Hippocampal formation (tissue), 2 donors: ENCODE results near the gene ABLIM3.

Source experiments
- DNase-seq, 2 donors: peaks; one replicate each; lab custom pipeline; 2025; lab: John Stamatoyannopoulos, UW

Gene ABLIM3

DNA sequence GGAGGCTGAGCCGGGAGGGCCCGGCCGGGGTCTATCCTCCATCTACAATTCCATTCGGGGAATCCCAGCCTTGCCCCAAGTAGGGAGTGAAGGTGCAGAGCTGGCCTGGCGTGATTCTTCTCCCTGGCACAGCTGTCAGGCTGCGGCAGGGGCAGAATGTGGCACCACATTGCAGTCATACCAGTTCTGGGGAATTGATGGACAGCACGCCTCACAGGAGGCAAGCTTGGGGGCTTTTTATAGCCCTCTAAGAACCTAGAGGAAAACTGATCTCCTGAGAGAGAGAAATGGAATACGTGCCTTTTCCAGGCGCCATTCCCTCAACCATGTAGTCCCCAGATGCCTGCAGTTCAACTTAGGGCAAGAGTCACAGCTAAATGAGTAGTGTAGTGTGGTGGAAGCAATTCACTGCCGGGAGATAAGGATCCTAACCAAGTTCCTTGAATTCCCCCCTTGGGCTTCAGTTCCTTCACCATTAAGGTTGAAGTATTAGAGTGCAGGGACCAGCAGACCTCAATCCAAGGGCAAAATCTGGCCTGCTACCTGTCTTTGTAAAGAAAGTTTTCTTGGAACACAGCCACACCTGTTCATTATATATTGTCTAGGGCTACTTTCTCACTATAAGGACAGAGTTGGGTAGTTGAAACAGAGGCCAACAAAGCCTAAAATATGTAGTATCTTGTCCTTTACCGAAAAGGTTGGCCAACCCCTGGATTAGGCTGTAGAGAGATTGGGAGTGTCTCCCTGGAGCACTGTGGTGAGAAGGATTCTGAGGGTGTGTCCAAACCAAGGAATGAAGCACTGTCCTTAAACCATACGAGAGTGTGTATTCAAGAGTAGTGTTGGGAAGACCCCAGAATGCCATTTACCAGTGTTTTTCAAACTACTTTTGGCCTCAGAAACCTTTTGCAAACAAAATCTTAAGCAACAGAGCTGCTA lies 141.0 kb downstream of the ABLIM3 start:
- no peak for DNase-seq

DNA sequence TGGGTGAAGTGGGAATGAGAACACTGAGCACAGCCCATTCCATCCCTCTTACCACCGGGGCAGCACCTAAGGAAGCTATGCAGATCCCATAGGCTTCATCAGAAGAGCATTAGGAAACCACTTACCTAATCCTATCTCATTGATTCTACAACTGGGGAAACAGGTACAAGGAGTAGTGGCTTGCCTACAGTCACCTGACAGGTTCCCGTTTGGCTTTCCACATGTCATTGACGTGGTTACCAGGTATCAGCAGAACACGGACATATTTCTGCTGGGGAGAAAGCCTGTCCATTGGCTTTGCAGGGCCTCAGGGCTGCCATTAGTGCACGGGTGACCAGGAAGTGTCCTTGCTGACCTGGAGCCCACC lies 141.7 kb downstream of the ABLIM3 start:
- no peak for DNase-seq

DNA sequence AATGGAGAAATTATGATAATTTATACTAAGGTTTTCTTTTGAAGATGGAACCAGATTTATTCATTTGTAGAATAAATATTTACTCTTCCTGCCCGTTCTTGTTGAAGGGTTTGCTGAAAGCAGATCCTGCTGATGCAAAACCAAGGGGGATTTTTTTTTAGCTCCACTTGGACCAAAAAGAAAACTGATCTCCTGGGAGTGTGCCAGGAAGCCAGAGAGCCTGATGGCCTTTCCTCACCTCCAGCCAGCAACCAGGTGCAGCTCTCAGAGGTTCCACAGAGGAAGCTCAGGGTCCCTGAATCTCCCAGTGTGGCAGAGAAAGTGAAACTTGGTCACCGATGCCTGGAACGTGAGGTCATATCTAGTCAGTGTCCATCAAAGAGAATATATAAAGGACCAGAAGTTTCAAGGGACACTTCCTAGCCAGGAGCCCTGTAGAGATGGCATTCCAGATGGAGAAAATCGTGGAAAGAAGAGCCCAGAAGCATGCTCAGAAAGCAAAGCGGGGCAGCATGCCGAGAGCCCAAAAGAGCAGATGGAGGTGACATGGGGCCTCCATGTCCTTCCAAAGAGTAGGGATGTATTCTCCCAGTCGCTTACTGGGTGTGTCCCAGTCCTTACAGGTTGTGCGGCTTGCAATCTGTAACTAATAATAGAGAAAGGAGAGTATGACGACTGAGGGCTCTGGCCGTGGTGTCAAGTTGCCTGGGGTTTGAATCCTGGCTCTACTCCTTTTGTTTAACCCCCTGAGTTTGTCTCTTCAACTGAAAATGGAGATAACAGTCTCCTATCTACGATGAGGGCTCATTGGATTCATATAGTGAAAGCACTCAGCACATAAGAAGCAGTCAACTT lies 142.6 kb downstream of the ABLIM3 start:
- DNase-seq: no peak

DNA sequence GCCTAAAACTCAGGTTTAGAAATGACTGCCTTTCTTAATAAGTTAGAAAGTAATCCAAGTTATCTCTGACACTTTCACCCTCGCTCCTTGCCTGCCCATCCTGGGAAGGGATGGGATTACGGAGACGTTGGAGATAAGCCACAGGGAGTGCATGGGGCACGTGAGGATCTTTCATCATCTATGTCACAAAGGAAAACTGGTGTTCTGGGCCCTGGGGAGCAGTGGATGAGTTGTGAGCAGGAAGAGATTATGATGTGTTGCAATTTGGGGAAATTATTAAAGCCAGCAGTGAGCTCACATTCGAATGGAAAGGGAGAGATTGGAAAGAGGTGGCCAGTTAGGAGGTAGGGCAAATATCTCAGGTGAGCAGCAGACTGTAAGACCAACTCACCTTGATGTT lies 143.2 kb downstream of the ABLIM3 start:
- no peak for DNase-seq

DNA sequence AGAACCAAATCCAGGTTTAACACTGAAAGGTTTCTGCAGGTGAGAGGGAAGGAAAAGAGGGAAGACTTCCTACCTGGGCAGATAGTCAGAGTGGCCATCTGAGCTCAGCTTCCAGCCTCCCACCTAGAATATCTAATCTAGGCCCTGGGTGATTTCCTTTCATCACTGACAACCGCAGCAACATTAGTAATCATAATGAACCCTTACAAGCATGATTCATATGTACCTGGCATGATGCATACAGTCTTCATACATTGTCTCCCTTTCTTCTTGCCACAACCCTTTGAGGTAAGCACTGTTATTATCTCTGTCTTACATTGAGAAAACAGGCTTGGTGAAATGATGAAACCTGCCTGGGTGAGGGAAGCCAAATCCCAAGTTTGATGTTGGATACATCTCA lies 143.9 kb downstream of the ABLIM3 start:
- DNase-seq: no peak

DNA sequence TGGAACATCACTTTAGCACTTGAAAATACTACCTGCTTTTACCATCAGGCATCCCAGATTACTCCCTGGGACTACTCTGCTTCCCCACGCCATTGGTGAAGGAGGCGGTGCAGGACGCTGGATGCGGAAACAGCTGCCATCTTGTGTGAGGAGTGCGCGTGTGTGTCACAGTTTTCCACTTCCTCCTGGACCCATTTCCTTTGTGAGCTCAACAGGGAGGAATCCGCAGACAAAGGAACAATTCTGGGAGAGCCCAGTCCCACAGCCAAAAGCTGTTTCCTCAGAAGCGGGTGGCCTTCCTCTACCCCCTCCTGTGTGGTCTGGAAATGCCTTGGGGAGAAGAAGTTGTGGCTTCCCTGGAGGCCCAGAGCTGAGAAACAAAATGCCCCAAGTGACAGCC lies 147.1 kb downstream of the ABLIM3 start:
- no peak for DNase-seq

DNA sequence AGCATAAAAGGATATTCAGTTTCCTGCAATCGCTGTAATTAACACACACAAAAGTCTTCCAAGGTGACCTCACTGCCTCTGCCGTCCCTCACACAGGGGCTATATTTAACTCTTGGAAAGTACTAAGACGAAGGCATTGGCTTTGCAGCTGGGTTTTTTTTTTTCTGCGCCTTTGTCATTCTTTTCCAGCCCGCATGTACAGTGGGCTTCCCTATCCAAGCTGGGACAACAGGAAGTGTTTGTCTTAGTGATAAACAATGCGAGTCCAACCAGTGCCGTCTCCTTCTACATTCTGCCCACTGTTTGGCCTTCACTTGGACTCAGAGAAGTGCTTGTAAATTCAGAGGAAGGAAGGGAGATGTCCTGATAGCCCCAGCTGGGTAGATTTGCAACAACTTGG lies 148.0 kb downstream of the ABLIM3 start:
- no peak for DNase-seq

DNA sequence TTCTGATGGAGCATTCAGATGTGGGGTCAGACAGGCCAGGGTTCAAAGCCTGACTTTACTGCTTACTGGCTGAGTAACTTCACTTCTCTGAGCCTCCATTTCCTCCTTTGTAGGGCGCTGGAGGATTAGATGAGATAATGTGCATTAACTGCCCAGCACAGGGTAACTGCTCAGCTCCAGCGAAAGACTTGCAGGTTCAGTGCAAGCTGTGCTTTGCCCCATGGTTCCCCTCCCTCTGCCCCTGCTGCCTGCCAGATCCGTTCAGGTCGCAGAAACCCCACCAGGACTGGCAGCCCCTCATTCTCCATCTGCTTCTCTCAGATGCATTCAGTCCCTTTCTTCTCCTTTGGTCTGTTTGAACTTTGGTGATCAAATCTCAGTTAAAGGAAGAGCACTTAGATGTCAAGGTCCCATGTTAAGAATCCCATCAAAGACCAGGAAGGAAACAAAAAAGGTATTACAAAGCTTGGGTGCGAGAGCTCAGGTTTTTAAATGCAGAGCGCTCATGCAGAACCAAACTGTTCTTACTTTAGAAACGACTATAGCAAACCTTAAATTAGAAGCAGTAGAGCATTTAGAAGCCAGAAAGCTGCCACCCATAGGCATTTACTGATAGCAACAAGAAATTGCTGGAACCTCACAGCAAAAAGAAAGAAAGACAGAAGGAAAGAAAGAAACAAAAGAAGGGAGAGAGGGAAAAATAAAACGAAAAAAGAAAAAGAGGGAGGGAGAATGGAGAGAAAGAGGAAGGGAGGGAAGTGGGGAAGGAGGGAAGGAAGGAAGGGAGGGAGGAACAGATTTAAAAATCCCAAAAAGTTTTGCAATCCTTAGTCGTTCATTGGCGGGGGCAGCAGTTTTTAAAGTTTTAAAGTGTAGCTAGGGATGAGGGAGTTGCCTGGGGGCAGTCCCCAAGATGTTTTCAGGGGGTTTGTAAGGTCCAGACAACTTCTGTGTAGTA lies 153.9 kb downstream of the ABLIM3 start:
- DNase-seq: no peak

DNA sequence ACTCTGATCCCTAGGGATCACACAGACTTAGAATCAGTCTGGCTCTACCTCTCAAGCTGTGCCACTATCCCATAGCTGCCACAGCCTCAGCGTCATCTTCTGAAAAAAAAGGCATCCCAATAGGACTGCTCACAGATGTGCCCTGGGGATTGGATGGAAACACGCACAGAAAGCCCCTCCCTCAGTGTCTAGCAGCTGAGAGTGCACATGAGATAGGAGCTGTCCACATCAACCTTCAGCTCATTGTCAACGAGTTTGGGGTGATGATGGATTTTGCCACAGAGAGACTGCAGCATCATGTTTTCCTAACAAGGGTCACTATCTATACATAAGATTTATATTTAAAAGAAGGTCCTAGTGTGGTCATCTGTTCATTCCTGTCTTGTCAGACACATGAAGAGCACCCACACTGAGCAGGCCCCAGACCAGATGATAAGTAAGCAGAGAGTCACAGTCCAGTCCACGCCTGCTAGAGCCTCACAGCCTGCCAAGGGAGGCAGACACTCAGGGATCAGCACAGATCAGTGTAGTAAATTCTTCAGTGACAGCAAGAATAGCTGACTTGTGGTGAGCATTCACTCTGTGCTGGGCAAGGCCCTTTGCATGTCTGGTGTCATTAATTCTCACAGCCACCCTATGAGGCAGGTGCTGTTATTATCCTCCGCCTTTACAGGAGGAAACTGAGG lies 156.2 kb downstream of the ABLIM3 start:
- no peak for DNase-seq

DNA sequence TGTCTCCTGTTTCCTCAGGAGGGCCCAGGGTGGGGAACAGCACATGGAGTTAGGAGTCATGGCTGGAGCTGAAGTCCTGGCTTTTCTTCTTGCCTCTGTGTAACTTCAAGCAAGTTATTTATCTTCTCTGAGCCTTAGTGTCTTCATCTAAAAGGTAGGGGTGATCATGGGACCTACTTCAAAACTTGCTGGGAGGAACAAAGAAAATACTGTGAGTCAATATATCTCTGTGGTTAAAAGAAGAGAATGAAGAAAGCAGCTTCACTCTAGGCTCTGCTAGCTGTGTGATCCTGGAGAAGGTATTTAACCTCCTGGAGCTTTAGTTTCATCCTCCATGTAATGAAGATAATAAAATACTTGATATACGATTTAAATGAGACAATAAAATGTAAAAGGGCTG lies 156.9 kb downstream of the ABLIM3 start:
- no peak for DNase-seq

DNA sequence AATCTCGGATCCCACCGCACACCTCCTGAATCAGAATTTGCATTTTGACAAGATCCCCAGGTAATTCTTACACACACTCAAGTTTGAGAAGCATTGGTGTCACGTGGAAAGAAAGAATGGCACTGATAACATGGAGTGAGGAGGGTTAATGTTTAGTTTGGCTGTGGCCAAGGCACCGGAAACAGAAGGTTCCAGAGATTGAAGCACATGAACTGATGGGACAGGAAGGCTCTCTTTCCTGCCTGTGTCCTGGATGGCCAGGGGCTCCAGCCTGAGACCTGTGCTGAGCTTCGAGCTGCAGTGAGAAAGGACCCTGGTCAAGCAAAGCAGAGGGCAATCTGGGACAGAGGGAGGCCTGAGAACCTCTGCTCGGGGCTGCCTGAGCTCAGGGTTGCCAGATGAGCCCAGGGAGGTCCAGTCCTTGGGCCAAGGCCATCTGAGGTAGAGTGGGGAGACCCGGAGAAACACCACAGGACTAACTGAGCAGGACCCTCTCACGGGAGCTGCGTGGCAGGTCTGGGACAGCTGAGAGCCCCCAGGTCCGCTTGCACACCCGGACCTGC lies 157.6 kb downstream of the ABLIM3 start:
- no peak for DNase-seq

DNA sequence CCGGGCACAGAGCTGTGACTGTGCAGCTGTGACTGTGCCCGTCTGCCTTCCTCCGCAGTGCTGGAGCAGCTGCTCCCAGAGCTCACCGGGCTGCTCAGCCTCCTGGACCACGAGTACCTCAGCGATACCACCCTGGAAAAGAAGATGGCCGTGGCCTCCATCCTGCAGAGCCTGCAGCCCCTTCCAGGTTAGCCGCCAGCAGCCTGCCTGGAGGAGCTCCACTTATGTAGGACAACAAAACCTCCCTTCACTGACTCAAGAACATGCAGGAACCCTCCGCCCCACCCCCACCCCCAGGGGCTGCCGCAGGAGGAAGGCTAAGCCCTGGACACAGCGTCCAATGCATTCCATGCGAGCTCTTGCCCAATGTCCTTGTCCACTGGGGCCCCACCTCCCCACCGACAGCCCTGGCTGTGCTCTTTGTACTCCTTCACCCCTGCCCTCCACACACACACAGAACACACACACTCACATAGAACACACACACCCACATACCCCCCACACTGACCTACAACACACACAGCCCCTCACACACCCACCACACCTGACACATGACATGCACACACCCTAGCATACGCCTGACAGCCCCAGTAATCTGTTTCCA lies 158.3 kb downstream of the ABLIM3 start:
- DNase-seq: no peak

DNA sequence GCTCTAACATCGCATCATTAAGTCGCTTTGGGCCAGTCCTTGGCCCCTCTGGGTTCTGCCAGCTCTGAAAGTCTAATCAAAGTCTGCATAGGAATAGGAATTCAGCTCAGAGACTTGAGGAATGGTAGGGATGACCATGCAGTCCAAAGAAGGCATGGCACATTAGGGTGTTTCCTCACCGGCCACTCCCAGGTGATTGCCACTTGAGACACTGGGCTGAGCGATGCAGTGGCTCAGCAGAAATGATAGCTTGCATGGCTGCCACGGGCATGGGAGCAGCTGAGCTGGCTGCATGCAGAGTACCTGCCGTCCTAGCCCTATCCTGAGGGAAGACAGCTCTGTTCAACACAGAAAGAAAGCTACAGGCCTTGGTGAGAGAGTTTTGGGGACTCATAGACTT lies 159.1 kb downstream of the ABLIM3 start:
- DNase-seq: no peak

DNA sequence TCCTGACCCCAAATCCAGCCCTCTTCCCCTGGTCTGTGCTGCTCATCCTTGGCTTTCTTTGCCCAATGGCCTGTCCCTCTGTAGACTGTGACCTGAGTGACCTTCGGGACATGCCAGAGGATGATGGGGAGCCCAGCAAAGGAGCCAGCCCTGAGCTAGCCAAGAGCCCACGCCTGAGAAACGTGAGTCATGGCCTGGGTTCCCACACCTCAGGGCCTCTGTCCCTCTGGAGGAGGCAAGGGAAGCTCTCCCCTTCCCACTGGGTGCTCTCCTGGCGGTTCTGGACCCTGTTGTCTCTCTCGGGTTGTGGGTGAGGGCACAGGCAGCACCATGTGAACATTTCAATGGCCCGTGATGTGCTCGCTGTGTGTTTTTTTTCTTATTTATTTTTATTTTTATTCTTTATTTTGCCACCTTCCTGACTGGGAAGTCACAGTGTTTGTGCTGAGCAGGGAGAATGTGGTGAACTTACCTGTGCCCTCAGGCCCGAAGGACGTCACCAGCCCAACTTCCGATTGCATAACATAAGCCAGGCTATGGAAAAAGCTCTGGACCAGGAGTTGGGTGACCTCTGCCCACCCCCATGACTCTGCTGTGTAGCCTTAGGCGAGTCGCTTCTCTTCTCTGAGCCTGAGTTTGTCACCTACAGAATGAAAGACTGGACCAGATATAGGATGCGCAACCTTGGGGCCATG lies 159.9 kb downstream of the ABLIM3 start:
- DNase-seq: no peak

DNA sequence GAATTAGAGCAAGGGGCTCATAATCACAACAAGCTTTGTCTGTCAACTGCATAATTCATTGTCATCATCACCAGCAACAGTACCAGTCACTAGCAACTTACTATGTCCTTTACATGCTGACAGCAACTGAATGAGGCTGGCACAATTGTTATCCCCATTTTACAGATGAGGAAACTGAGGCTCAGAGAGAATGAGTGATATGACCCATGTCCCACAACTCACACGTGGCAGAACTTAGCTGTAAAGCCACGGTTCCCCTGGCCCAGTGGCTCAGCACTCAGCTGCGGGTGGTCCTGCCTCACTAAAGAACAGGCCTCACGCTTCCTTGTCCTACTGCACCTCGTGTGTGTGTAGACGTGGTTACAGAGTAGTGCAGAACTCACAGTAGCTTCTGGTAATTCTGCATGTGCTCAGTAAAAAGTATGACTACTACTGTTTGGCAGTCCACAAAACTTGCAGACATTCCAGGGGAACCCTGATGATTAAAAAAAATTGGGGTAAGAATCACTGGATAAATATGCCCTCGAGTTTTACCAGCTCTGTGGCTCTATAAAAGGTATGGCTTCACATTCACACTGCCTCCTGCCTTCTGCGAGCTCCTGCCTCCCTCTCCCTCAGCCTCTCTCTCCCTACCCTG lies 160.6 kb downstream of the ABLIM3 start:
- no peak for DNase-seq

DNA sequence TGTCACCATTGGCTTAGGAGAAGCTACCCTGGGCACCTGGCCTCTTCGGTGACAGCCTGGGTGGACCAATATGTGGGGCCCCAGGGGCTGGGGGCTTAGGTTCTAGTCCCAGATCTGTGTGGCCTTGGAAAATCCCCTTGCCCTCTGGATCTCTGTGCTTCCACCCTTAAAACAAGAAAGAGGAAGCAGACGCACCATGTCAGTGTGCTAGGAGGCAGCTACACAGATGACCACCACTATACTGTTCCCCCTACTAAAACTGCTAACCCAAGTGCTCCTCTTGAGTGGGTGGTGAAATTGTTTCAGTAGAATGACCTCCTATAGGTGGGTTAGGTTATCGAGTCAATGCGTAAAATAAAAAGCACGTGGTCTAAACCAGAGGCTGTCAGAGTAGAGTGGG lies 161.3 kb downstream of the ABLIM3 start:
- no peak for DNase-seq

DNA sequence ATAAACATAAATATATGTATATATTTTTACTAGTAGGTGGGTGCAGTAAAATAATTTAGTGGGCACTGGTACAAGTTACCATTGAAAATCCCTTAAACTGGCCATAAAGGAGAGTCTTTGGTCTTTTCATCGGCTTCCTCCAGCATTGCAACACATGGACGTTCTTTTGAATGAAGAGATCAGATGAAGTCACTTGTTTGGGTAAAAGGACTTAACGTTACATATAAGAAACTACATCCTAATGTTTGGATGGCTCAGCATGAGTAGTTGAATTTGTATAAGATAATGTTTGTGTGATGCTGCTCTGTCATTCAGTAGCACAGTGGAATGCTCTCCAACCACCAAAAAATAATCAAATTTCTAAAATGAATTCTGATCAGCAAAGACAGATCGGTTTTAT lies 161.9 kb downstream of the ABLIM3 start:
- DNase-seq: no peak

DNA sequence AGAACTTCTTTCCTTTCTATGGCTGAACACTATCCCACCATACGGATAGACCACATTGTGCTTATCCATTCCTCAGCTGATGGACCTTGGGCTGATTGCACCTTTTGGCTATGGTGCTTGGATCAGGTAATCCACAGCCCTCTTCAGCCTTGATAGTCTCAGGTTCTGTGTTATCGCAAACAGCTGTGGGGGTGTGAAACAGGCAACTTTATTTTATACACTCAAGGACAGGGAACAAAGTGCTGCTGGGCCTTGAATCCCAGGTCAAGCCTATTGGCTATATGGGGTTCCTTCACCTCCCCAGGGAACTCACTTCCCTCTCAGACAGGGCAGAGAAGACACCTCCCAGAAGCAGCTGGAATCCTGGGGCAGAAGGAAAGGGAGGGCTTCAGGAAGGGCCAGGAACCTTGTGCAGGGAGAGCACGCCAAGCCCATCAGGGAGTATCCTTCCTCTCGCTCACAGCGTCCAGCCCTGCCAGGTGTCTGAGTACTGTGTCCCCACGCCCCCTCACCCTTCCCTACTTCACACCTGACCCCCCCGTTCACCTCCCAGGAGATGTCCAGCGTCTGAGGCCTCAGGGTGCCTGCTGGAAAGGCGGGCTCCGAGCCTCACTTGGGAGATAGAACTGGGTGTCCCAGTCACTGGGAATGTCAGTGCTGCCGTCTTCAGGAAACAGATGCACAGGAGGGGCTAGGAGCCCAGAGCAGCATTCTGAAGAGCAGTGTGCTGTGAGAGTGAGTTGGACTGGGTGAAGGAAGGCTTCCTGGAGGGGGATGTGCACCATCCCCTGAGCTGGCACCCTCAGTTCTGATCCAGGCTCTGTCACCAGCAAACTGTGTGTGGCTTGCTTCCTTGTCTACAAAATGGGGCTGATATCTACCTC lies 163.1 kb downstream of the ABLIM3 start:
- DNase-seq: no peak
